ENCODE measurements around the gene POLR1E. TPM values are rescaled to one million over a fixed set of nuclear protein-coding genes. Genes with fewer than 3 reads are reported as not detected.

The POLR1E gene
- total RNA-seq, 1 experiment from 2014 or later, result 31.4 TPM

- DNase-seq (ENCODE audit: low spot score) (peak; percentile 93), ATAC-seq (peak; percentile 1)
- CTCF ChIA-PET, result interaction anchor here (0.6 to 2.2 kb wide), 4 partner anchors 17 to 936 kb away, joined by 3 to 16 read pairs (median 4); no protein-coding TSS in a partner anchor
- H3K27me3 Mint-ChIP-seq (ENCODE audit: low read depth), result no peaks in the 10 kb centered on the region
- peaks cover 12% of the 10 kb centered on the region for H3K36me3 Mint-ChIP-seq
- peak overlapping the region; percentile 99 for H3K27ac Mint-ChIP-seq
- H3K9me3 Mint-ChIP-seq, result no peaks in the 10 kb centered on the region
- POLR2A ChIA-PET, result interaction anchor here (0.8 to 1.9 kb wide), 3 partner anchors 8 to 21 kb away, joined by 3 to 7 read pairs (median 4); partner anchors contain the start of gene POLR1E
- H3K4me1 Mint-ChIP-seq, result peaks cover 31% of the 10 kb centered on the region
- H3K4me3 Mint-ChIP-seq, result peak overlapping the region; percentile 98
- TF ChIP-seq, protein P1, sequence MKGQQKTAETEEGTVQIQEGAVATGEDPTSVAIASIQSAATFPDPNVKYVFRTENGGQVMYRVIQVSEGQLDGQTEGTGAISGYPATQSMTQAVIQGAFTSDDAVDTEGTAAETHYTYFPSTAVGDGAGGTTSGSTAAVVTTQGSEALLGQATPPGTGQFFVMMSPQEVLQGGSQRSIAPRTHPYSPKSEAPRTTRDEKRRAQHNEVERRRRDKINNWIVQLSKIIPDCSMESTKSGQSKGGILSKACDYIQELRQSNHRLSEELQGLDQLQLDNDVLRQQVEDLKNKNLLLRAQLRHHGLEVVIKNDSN (CRISPR knock-in tag; IDR thresholded peaks at IDR 0.05), result peak; percentile 82
- TF ChIP-seq, protein P2, sequence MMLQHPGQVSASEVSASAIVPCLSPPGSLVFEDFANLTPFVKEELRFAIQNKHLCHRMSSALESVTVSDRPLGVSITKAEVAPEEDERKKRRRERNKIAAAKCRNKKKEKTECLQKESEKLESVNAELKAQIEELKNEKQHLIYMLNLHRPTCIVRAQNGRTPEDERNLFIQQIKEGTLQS (CRISPR knock-in tag; conservative IDR thresholded peaks at IDR 0.05), result no peak
- TF ChIP-seq ZNF416 (CRISPR knock-in tag; IDR thresholded peaks at IDR 0.05) (no peak), NFATC4 (CRISPR knock-in tag; IDR thresholded peaks at IDR 0.05) (no peak), RORB (CRISPR knock-in tag; IDR thresholded peaks at IDR 0.05) (no peak), CBFB (CRISPR knock-in tag; IDR thresholded peaks at IDR 0.05; ENCODE audit: low read depth) (no peak), ELF4 (CRISPR knock-in tag; IDR thresholded peaks at IDR 0.05; ENCODE audit: low read depth) (no peak), ATF1 (CRISPR knock-in tag; IDR thresholded peaks at IDR 0.05) (no peak), NFYB (CRISPR knock-in tag; conservative IDR thresholded peaks at IDR 0.05; ENCODE audit: low read depth) (no peak), FOXP1 (CRISPR knock-in tag; IDR thresholded peaks at IDR 0.05; ENCODE audit: borderline replicate concordance) (peak; percentile 59; the same call in 1 of the 2 replicates), FOXK1 (CRISPR knock-in tag; IDR thresholded peaks at IDR 0.05) (no peak), NR1H2 (CRISPR knock-in tag; IDR thresholded peaks at IDR 0.05) (no peak), ESRRA (CRISPR knock-in tag; IDR thresholded peaks at IDR 0.05; ENCODE audit: borderline replicate concordance) (no peak), MXD4 (CRISPR knock-in tag; IDR thresholded peaks at IDR 0.05; ENCODE audit: borderline replicate concordance) (no peak), E2F5 (CRISPR knock-in tag; IDR thresholded peaks at IDR 0.05) (no peak), FOXP4 (CRISPR knock-in tag; IDR thresholded peaks at IDR 0.05) (no peak), CREB1 (CRISPR knock-in tag; IDR thresholded peaks at IDR 0.05) (no peak), ZNF425 (CRISPR knock-in tag; conservative IDR thresholded peaks at IDR 0.05) (no peak), TEAD4 (CRISPR knock-in tag; IDR thresholded peaks at IDR 0.05) (0 out of 2 replicates have a peak, but pooled peaks have one; percentile 30), GABPB1 (CRISPR knock-in tag; IDR thresholded peaks at IDR 0.05) (no peak)
- TF ChIP-seq, protein P3, sequence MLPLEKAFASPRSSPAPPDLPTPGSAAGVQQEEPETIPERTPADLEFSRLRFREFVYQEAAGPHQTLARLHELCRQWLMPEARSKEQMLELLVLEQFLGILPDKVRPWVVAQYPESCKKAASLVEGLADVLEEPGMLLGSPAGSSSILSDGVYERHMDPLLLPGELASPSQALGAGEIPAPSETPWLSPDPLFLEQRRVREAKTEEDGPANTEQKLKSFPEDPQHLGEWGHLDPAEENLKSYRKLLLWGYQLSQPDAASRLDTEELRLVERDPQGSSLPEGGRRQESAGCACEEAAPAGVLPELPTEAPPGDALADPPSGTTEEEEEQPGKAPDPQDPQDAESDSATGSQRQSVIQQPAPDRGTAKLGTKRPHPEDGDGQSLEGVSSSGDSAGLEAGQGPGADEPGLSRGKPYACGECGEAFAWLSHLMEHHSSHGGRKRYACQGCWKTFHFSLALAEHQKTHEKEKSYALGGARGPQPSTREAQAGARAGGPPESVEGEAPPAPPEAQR (CRISPR knock-in tag; IDR thresholded peaks at IDR 0.05), result no peak
- TF ChIP-seq, protein P4, sequence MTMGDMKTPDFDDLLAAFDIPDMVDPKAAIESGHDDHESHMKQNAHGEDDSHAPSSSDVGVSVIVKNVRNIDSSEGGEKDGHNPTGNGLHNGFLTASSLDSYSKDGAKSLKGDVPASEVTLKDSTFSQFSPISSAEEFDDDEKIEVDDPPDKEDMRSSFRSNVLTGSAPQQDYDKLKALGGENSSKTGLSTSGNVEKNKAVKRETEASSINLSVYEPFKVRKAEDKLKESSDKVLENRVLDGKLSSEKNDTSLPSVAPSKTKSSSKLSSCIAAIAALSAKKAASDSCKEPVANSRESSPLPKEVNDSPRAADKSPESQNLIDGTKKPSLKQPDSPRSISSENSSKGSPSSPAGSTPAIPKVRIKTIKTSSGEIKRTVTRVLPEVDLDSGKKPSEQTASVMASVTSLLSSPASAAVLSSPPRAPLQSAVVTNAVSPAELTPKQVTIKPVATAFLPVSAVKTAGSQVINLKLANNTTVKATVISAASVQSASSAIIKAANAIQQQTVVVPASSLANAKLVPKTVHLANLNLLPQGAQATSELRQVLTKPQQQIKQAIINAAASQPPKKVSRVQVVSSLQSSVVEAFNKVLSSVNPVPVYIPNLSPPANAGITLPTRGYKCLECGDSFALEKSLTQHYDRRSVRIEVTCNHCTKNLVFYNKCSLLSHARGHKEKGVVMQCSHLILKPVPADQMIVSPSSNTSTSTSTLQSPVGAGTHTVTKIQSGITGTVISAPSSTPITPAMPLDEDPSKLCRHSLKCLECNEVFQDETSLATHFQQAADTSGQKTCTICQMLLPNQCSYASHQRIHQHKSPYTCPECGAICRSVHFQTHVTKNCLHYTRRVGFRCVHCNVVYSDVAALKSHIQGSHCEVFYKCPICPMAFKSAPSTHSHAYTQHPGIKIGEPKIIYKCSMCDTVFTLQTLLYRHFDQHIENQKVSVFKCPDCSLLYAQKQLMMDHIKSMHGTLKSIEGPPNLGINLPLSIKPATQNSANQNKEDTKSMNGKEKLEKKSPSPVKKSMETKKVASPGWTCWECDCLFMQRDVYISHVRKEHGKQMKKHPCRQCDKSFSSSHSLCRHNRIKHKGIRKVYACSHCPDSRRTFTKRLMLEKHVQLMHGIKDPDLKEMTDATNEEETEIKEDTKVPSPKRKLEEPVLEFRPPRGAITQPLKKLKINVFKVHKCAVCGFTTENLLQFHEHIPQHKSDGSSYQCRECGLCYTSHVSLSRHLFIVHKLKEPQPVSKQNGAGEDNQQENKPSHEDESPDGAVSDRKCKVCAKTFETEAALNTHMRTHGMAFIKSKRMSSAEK (CRISPR knock-in tag; IDR thresholded peaks at IDR 0.05; ENCODE audit: borderline replicate concordance), result no peak
These were observed 21.1 kb upstream of the POLR1E start for GRCh38 chr9:37464426-37465248.

Measured in WTC11 (cell line).